Gastroesophageal sphincter (tissue), 4 donors: ENCODE data around the gene TBCK. TPM values are rescaled to one million over a fixed set of nuclear protein-coding genes. Genes with fewer than 3 reads are reported as not detected.

ENCODE experiments used
- ATAC-seq: fragments of 150-250 bp; one replicate; pipeline ENCODE4 v1.9.1; 2016; ENCODE audit warnings: mild to moderate bottlenecking, moderate library complexity
- H3K27ac ChIP-seq, 4 donors: fragments of 200-600 bp; sonication (generic) in 3 of 4; 1 replicate in 3 of 4; 2 replicates in 1 of 4; pipeline ENCODE4 v1.5.1; 2016 to 2019
- H3K27me3 ChIP-seq: fragments of 200-600 bp; sonication (generic); one replicate; pipeline ENCODE4 v1.5.1; 2019
- H3K36me3 ChIP-seq, 2 donors: fragments of 200-600 bp; sonication (generic); one replicate each; pipeline ENCODE4 v1.5.1; 2019; ENCODE audit warnings: control low read depth in 1 of 2
- H3K4me1 ChIP-seq, 3 donors: fragments of 200-600 bp; sonication (generic); 1 replicate in 2 of 3; 2 replicates in 1 of 3; pipeline ENCODE4 v1.5.1; 2016 to 2019; ENCODE audit warnings: control low read depth in 2 of 3
- H3K4me3 ChIP-seq, 2 donors: fragments of 200-600 bp; sonication (generic); one replicate each; pipeline ENCODE4 v1.5.1; 2019; ENCODE audit warnings: mild to moderate bottlenecking in 1 of 2, moderate library complexity in 1 of 2
- H3K9me3 ChIP-seq, 3 donors: fragments of 200-600 bp; sonication (generic); one replicate each; pipeline ENCODE4 v1.5.1; 2017 to 2019; ENCODE audit warnings: control low read depth in 2 of 3
- CTCF ChIP-seq, 4 experiments: fragments of 200-600 bp in 2 of 4; fragments of 450-650 bp in 2 of 4; sonication (generic) in 1 of 4; IDR thresholded peaks; one replicate each; pipeline ENCODE4 v1.5.1; 2017 to 2019; ENCODE audit warnings: antibody characterized with exemption in 4 of 4, mild to moderate bottlenecking in 2 of 4, moderate library complexity in 2 of 4
- EP300 ChIP-seq: sonication (generic); formaldehyde crosslinking; IDR thresholded peaks from one replicate; pipeline ENCODE4 v1.6.1; 2017; ENCODE audit warnings: antibody characterized with exemption, mild to moderate bottlenecking
- POLR2A ChIP-seq, 2 donors: fragments of 450-650 bp; IDR thresholded peaks; one replicate each; pipeline ENCODE4 v1.6.1; 2017; ENCODE audit warnings: antibody characterized with exemption in 2 of 2, mild to moderate bottlenecking in 2 of 2, moderate library complexity in 1 of 2
- POLR2AphosphoS5 ChIP-seq: sonication (generic); formaldehyde crosslinking; IDR thresholded peaks from one replicate; pipeline ENCODE4 v1.6.1; 2017; ENCODE audit warnings: antibody characterized with exemption
- WGBS, 2 donors: methylation state at CpG; one replicate each; pipeline ENCODE4 v1.1.5; 2018; ENCODE audit warnings: low coverage in 1 of 2; 5-methylcytosine and 5-hydroxymethylcytosine counted together
- total RNA-seq, 4 donors: library from RNA; depleted of rRNA; stranded (reverse); fragments of >200 nt; gene quantifications; one replicate each; pipeline ENCODE4 v1.1.0, GENCODE V29; 2016

Gene TBCK
- total RNA-seq, 4 donors from 2014 or later: 18.9 to 42.0 (median 20.9) TPM

GRCh38 chr4:106302062-106302438 is 14.0 kb downstream of the TBCK start:
- Histone ChIP-seq H3K36me3 (peaks cover 0 to 32% of the 10 kb centered on the region in 2 donors), H3K27ac (no peak overlapping the region), H3K4me1 (no peaks in the 10 kb centered on the region), H3K4me3 (no peak overlapping the region), H3K9me3 (no peaks in the 10 kb centered on the region), H3K27me3 (no peaks in the 10 kb centered on the region)
- 94% methylated on average over 4 of the region's 4 CpGs for WGBS, 2 donors
- no peak for ATAC-seq
- no peak for TF ChIP-seq POLR2AphosphoS5
- no peak for TF ChIP-seq POLR2A (IDR thresholded peaks at IDR 0.05)
- TF ChIP-seq CTCF (IDR thresholded peaks at IDR 0.05): no peak
- TF ChIP-seq EP300: no peak

DNA sequence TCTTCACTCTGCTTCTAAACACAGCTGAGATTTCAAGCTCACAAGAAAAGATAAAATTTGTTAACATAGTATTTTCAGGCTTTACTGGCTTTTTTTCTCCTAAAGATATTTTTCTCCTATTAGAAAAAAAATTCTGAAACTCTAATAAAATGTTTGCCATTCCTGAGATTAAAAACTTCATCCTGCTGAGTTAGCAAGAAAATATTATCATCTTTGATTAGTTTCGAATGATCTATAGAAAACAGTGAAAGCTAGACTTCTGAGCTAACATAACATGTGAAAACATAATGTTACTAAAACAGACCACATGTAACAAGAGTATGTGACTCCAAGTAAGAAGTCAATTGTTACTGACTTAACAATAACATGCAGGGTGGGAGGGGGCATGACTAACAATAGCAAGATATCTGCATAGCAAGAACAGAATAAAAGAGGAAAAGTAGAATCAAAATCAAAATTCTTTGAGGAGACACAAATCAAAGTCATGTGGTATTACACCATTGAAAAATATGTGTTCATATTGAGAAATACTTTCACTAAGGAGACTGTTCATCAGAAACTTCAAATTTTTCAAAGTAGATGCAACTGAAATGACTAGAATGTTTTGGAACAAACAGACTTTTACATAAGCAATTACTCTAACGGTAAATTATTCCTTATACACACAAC is 14.5 kb downstream of the TBCK start:
- 74 to 89% methylated on average over 2 of the region's 2 CpGs for WGBS, 2 donors
- TF ChIP-seq EP300 (no peak), POLR2A (IDR thresholded peaks at IDR 0.05) (no peak), POLR2AphosphoS5 (no peak), CTCF (IDR thresholded peaks at IDR 0.05) (no peak)
- Histone ChIP-seq H3K27me3 (no peaks in the 10 kb centered on the region), H3K36me3 (peaks cover 0 to 30% of the 10 kb centered on the region in 2 donors), H3K4me3 (no peak overlapping the region), H3K27ac (no peak overlapping the region), H3K4me1 (no peaks in the 10 kb centered on the region), H3K9me3 (no peaks in the 10 kb centered on the region)
- no peak for ATAC-seq

DNA sequence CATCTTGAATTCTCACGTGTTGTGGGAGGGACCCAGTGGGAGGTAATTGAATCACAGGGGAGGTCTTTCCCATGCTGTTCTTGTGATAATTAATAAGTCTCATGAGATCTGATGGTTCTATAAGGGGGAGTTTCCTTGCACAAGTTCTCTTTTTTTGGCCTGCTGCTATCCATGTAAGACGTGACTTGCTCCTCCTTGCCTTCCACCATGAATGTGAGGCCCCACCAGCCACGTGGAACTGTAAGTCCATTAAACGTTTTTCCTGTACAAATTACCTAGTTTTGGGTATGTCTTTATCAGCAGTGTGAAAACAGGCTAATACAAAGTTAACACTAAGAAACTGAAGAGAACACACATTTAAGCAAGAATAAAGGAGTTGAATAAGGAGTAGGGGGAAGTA is 16.0 kb downstream of the TBCK start:
- Histone ChIP-seq H3K4me3 (no peak overlapping the region), H3K27ac (no peak overlapping the region), H3K9me3 (no peaks in the 10 kb centered on the region), H3K4me1 (no peaks in the 10 kb centered on the region), H3K36me3 (peaks cover 2 to 37% of the 10 kb centered on the region in 2 donors), H3K27me3 (no peaks in the 10 kb centered on the region)
- TF ChIP-seq EP300 (no peak), CTCF (IDR thresholded peaks at IDR 0.05) (no peak), POLR2AphosphoS5 (no peak), POLR2A (IDR thresholded peaks at IDR 0.05) (no peak)
- WGBS, 2 donors: 40 to 85% methylated on average over 1 to 4 of the region's 4 CpGs
- no peak for ATAC-seq

- Histone ChIP-seq H3K4me3 (no peak overlapping the region), H3K36me3 (peaks cover 2 to 56% of the 10 kb centered on the region in 2 donors), H3K27ac (no peak overlapping the region), H3K27me3 (no peaks in the 10 kb centered on the region), H3K4me1 (no peaks in the 10 kb centered on the region), H3K9me3 (no peaks in the 10 kb centered on the region)
- no peak for ATAC-seq
- TF ChIP-seq POLR2AphosphoS5 (no peak), CTCF (IDR thresholded peaks at IDR 0.05) (no peak), POLR2A (IDR thresholded peaks at IDR 0.05) (no peak), EP300 (no peak)
Observed at GRCh38 chr4:106297245-106298035, 18.6 kb downstream of the TBCK start.

DNA sequence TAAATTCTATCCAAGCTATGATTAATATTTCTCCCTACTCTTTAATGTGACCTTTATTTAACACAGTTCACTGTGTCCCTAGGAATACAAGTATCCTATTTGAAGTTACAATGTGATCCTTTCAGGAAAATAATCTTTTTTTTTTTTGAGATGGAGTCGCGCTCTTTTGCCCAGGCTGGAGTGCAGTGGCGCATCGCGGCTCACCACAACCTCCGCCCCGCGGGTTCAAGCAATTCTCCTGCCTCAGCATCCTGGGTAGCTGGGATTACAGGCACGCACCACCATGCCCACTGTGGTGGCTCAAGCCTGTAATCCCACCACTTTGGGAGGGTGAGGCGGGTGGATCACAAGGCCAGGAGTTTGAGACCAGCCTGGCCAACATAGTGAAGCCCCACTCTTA is 21.9 kb downstream of the TBCK start:
- ATAC-seq: no peak
- 98% methylated on average over 9 of the region's 10 CpGs; no CpG with 5 or more reads in 1 of the 2 donors for WGBS, 2 donors
- no peaks in the 10 kb centered on the region for H3K27me3 ChIP-seq
- TF ChIP-seq POLR2A (IDR thresholded peaks at IDR 0.05) (no peak), POLR2AphosphoS5 (no peak), CTCF (IDR thresholded peaks at IDR 0.05) (no peak), EP300 (no peak)
- peaks cover 2 to 73% of the 10 kb centered on the region in 2 donors for H3K36me3 ChIP-seq
- no peak overlapping the region for H3K4me3 ChIP-seq
- no peaks in the 10 kb centered on the region for H3K9me3 ChIP-seq
- no peak overlapping the region for H3K27ac ChIP-seq
- H3K4me1 ChIP-seq: no peaks in the 10 kb centered on the region
